Activated T-helper 17 cell treated with anti-CD3 and anti-CD28 coated beads, Interleukin-2, amount 50 U/mL, for 72 hours (primary cell): ENCODE results near the gene UBAP1. TPM values are rescaled to one million over a fixed set of nuclear protein-coding genes. Genes with fewer than 3 reads are reported as not detected.
A peak's percentile ranks its signal among the peaks of the same experiment; 100 is the strongest.
"Not testable (repeated sequence)": the region's sequence is repeated elsewhere in the genome, so short reads cannot be mapped to it uniquely, and the experiment has no call there.

ENCODE experiments used
- ATAC-seq: fragments of 150-1000 bp; cut with Tn5 transposase; replicated peaks from 2 replicates; pipeline ENCODE4 v1.10.0; 2021; ENCODE audit warnings: mild to moderate bottlenecking, moderate library complexity
- H3K27ac Mint-ChIP-seq: one replicate; pipeline ENCODE4 v1.8.0; 2022; ENCODE audit warnings: mixed read lengths
- H3K27me3 Mint-ChIP-seq: one replicate; pipeline ENCODE4 v1.8.0; 2022; ENCODE audit warnings: mixed read lengths
- H3K36me3 Mint-ChIP-seq: one replicate; pipeline ENCODE4 v1.8.0; 2022; ENCODE audit warnings: low read depth, mild to moderate bottlenecking, mixed read lengths
- H3K4me1 Mint-ChIP-seq: one replicate; pipeline ENCODE4 v1.8.0; 2022; ENCODE audit warnings: mixed read lengths
- H3K4me3 Mint-ChIP-seq: one replicate; pipeline ENCODE4 v1.8.0; 2022; ENCODE audit warnings: mild to moderate bottlenecking, mixed read lengths
- H3K9me3 Mint-ChIP-seq: one replicate; pipeline ENCODE4 v1.8.0; 2022; ENCODE audit warnings: mixed read lengths
- total RNA-seq, 2 donors: library from RNA; stranded (reverse); gene quantifications; one replicate each; pipeline ENCODE4 v1.2.3, GENCODE V29; 2022

UBAP1 gene
- total RNA-seq, 2 donors from 2014 or later = 39.7 to 46.5 TPM

GRCh38 chr9:34197756-34198711 lies 19.2 kb downstream of the UBAP1 start:
- ATAC-seq = peak; percentile 38
- peak overlapping the region; percentile 56 for H3K27ac Mint-ChIP-seq
- H3K4me3 Mint-ChIP-seq = peak overlapping the region; percentile 12
- peaks cover 22% of the 10 kb centered on the region for H3K4me1 Mint-ChIP-seq
- H3K9me3 Mint-ChIP-seq = no peaks in the 10 kb centered on the region
- no peaks in the 10 kb centered on the region for H3K27me3 Mint-ChIP-seq
- peaks cover 58% of the 10 kb centered on the region for H3K36me3 Mint-ChIP-seq

- Mint-ChIP-seq H3K4me1 (peaks cover 20% of the 10 kb centered on the region), H3K36me3 (peaks cover 64% of the 10 kb centered on the region), H3K27me3 (no peaks in the 10 kb centered on the region), H3K27ac (no peak overlapping the region), H3K9me3 (no peaks in the 10 kb centered on the region), H3K4me3 (no peak overlapping the region)
- ATAC-seq = no peak
These were observed 21.2 kb downstream of the UBAP1 start for GRCh38 chr9:34200092-34200491.

GRCh38 chr9:34203275-34203991 lies 24.6 kb downstream of the UBAP1 start:
- no peak for ATAC-seq
- Mint-ChIP-seq H3K9me3 (no peaks in the 10 kb centered on the region), H3K27me3 (no peaks in the 10 kb centered on the region), H3K4me1 (peaks cover 14% of the 10 kb centered on the region), H3K27ac (no peak overlapping the region), H3K36me3 (peaks cover 50% of the 10 kb centered on the region), H3K4me3 (no peak overlapping the region)

GRCh38 chr9:34203992-34204635 lies 25.3 kb downstream of the UBAP1 start:
- H3K36me3 Mint-ChIP-seq = peaks cover 47% of the 10 kb centered on the region
- no peak overlapping the region for H3K4me3 Mint-ChIP-seq
- H3K9me3 Mint-ChIP-seq = no peaks in the 10 kb centered on the region
- H3K27ac Mint-ChIP-seq = no peak overlapping the region
- H3K27me3 Mint-ChIP-seq = no peaks in the 10 kb centered on the region
- ATAC-seq = no peak
- H3K4me1 Mint-ChIP-seq = peaks cover 12% of the 10 kb centered on the region

- no peak for ATAC-seq
- Mint-ChIP-seq H3K27me3 (no peaks in the 10 kb centered on the region), H3K9me3 (no peaks in the 10 kb centered on the region), H3K4me3 (no peak overlapping the region), H3K36me3 (peaks cover 48% of the 10 kb centered on the region), H3K27ac (no peak overlapping the region), H3K4me1 (peaks cover 12% of the 10 kb centered on the region)
These were observed 26.3 kb downstream of the UBAP1 start for GRCh38 chr9:34205102-34205501.

GRCh38 chr9:34206561-34206960 lies 27.7 kb downstream of the UBAP1 start:
- H3K27me3 Mint-ChIP-seq = no peaks in the 10 kb centered on the region
- no peak overlapping the region for H3K27ac Mint-ChIP-seq
- H3K4me3 Mint-ChIP-seq = no peak overlapping the region
- ATAC-seq = no peak
- peaks cover 15% of the 10 kb centered on the region for H3K4me1 Mint-ChIP-seq
- peaks cover 40% of the 10 kb centered on the region for H3K36me3 Mint-ChIP-seq
- H3K9me3 Mint-ChIP-seq = no peaks in the 10 kb centered on the region

- peaks cover 27% of the 10 kb centered on the region for H3K36me3 Mint-ChIP-seq
- ATAC-seq = no peak
- H3K27ac Mint-ChIP-seq = no peak overlapping the region
- no peaks in the 10 kb centered on the region for H3K27me3 Mint-ChIP-seq
- no peaks in the 10 kb centered on the region for H3K9me3 Mint-ChIP-seq
- no peak overlapping the region for H3K4me3 Mint-ChIP-seq
- peaks cover 18% of the 10 kb centered on the region for H3K4me1 Mint-ChIP-seq
These were observed 32.6 kb downstream of the UBAP1 start for GRCh38 chr9:34211395-34211794.

- H3K27me3 Mint-ChIP-seq, ATAC-seq, H3K4me3 Mint-ChIP-seq, H3K9me3 Mint-ChIP-seq, H3K27ac Mint-ChIP-seq: not testable (repeated sequence)
- peaks cover 18% of the 10 kb centered on the region for H3K4me1 Mint-ChIP-seq
- peaks cover 19% of the 10 kb centered on the region for H3K36me3 Mint-ChIP-seq
These were observed 35.6 kb downstream of the UBAP1 start for GRCh38 chr9:34214354-34215000.

GRCh38 chr9:34216325-34216724 lies 37.5 kb downstream of the UBAP1 start:
- ATAC-seq = no peak
- Mint-ChIP-seq H3K36me3 (peaks cover 22% of the 10 kb centered on the region), H3K4me1 (peaks cover 18% of the 10 kb centered on the region), H3K9me3 (no peaks in the 10 kb centered on the region), H3K27me3 (no peaks in the 10 kb centered on the region), H3K4me3 (no peak overlapping the region), H3K27ac (no peak overlapping the region)

GRCh38 chr9:34217015-34217414 lies 38.2 kb downstream of the UBAP1 start:
- ATAC-seq, H3K27me3 Mint-ChIP-seq, H3K4me3 Mint-ChIP-seq, H3K9me3 Mint-ChIP-seq, H3K27ac Mint-ChIP-seq: not testable (repeated sequence)
- peaks cover 14% of the 10 kb centered on the region for H3K4me1 Mint-ChIP-seq
- H3K36me3 Mint-ChIP-seq = peaks cover 29% of the 10 kb centered on the region

GRCh38 chr9:34218446-34218845 lies 39.6 kb downstream of the UBAP1 start:
- ATAC-seq = no peak
- no peaks in the 10 kb centered on the region for H3K27me3 Mint-ChIP-seq
- peaks cover 36% of the 10 kb centered on the region for H3K36me3 Mint-ChIP-seq
- no peak overlapping the region for H3K27ac Mint-ChIP-seq
- H3K4me3 Mint-ChIP-seq = no peak overlapping the region
- peaks cover 16% of the 10 kb centered on the region for H3K4me1 Mint-ChIP-seq
- no peaks in the 10 kb centered on the region for H3K9me3 Mint-ChIP-seq

GRCh38 chr9:34219421-34219820 lies 40.6 kb downstream of the UBAP1 start:
- Mint-ChIP-seq H3K36me3 (peaks cover 39% of the 10 kb centered on the region), H3K27ac (no peak overlapping the region), H3K4me1 (peaks cover 6% of the 10 kb centered on the region), H3K27me3 (no peaks in the 10 kb centered on the region), H3K9me3 (no peaks in the 10 kb centered on the region), H3K4me3 (no peak overlapping the region)
- ATAC-seq = no peak

GRCh38 chr9:34220218-34220617 lies 41.4 kb downstream of the UBAP1 start:
- peaks cover 43% of the 10 kb centered on the region for H3K36me3 Mint-ChIP-seq
- no peak overlapping the region for H3K4me3 Mint-ChIP-seq
- H3K9me3 Mint-ChIP-seq = no peaks in the 10 kb centered on the region
- no peaks in the 10 kb centered on the region for H3K27me3 Mint-ChIP-seq
- peaks cover 5% of the 10 kb centered on the region for H3K4me1 Mint-ChIP-seq
- no peak for ATAC-seq
- no peak overlapping the region for H3K27ac Mint-ChIP-seq

GRCh38 chr9:34224349-34224748 lies 45.5 kb downstream of the UBAP1 start:
- Mint-ChIP-seq H3K36me3 (peaks cover 45% of the 10 kb centered on the region), H3K9me3 (no peaks in the 10 kb centered on the region), H3K4me3 (no peak overlapping the region), H3K4me1 (peaks cover 5% of the 10 kb centered on the region), H3K27ac (no peak overlapping the region), H3K27me3 (no peaks in the 10 kb centered on the region)
- no peak for ATAC-seq
